ENCODE measurements around the gene EPS8L1.
"Not testable (repeated sequence)": the region's sequence is repeated elsewhere in the genome, so short reads cannot be mapped to it uniquely, and the experiment has no call there.

Gene EPS8L1

GRCh38 chr19:55060287-55060686 is 15.4 kb upstream of the EPS8L1 start:
- H3K4me1 ChIP-seq (ENCODE audit: insufficient read depth, low read length); H3K4me3 ChIP-seq (ENCODE audit: low read length); H3K27me3 ChIP-seq (ENCODE audit: insufficient read depth, low read length); H3K9me3 ChIP-seq (ENCODE audit: low read length); H2AFZ ChIP-seq (ENCODE audit: low read depth, low read length): not testable (repeated sequence)
- H3K36me3 ChIP-seq (ENCODE audit: insufficient read depth, low read length) = peaks cover 31% of the 10 kb centered on the region

DNA sequence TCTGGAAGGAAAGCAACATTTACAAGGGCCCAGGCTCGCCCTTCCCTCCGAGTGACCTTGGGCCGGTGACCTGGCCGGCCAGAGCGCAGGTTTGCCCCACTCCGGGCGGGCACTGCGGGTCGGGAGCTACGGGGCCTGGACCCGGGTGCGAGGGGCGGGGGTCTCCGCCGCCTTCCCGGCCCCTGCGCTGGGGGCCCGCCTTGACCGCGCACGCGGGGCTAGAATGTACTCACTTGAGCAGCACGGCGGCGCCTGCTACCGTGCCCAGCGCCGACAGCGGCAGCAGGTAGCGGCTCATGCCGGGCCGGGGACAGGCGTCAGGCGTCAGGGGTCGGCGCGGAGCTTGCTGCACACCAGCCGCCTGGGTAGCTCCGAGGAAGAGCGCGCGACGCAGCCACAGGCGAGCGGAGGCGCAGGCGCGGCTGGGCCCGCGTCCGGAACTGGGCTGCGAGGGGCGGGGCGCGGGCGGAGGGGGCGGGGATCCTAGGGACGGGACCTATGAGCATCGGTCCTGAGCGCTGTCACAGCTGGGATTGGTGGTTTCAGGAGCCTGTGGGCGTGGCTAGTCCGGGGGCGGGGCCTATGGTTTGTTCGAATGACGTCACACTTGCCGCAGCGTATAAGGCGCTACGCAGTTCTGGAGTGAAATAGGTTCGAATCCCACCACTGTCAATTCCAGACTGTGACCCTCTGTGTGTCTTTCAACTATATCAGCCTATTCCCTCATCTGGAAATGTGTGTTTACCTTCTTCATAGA is 12.8 kb upstream of the EPS8L1 start, which contains the start of gene RDH13:
RDH13 (minus strand) TSS at position 414 of the 757 bp plus-strand sequence; CDS start at position 298, 116 bp downstream.
- Histone ChIP-seq H3K9me3 (ENCODE audit: low read length) (no peaks in the 10 kb centered on the region), H3K4me3 (ENCODE audit: low read length) (peak within 1 kb of the TSS; percentile 59), H3K4me1 (ENCODE audit: insufficient read depth, low read length) (peaks cover 3% of the 10 kb centered on the region), H2AFZ (ENCODE audit: low read depth, low read length) (peak within 1 kb of the TSS; percentile 32), H3K27me3 (ENCODE audit: insufficient read depth, low read length) (peaks cover 23% of the 10 kb centered on the region), H3K36me3 (ENCODE audit: insufficient read depth, low read length) (peaks cover 9% of the 10 kb centered on the region)

DNA sequence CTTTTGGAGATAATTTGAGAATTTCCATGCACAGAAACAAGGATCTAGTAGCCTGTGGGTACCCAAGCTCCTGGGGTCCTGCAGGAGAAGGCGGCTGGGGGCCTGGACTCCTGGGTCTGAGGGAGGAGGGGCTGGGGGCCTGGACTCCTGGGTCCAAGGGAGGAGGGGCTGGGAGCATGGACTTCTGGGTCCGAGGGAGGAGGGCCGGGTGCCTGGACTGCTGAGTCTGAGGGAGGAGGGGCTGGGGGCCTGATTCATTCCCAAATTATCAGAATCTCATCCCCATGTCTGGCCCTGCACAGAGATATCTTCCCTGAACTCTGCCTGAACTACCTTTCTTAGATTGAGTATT is 12.2 kb upstream of the EPS8L1 start:
- Histone ChIP-seq H3K27me3 (ENCODE audit: insufficient read depth, low read length) (peaks cover 27% of the 10 kb centered on the region), H3K36me3 (ENCODE audit: insufficient read depth, low read length) (peaks cover 5% of the 10 kb centered on the region), H3K9me3 (ENCODE audit: low read length) (no peaks in the 10 kb centered on the region), H3K4me3 (ENCODE audit: low read length) (peak overlapping the region; percentile 35), H3K4me1 (ENCODE audit: insufficient read depth, low read length) (peaks cover 3% of the 10 kb centered on the region), H2AFZ (ENCODE audit: low read depth, low read length) (no peak overlapping the region)

DNA sequence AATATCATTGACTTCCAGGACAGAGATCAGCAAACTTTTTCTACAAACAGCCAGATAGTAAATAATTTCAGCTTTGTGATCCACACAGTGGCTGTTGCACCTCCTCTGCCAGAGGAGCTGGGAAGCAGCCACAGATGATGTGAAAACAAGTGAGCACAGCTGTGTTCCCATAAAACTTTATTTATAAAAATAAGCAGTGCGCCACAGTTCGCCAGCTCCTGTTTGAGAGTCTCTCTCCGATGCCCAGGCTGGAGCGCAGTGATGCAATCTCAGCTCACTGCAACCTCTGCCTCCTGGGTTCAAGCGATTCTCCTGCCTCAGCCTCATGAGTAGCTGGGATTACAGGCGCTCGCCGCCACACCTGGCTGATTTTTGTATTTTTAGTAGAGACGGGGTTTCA is 10.2 kb upstream of the EPS8L1 start:
- H3K27me3 ChIP-seq (ENCODE audit: insufficient read depth, low read length) = peaks cover 41% of the 10 kb centered on the region
- H2AFZ ChIP-seq (ENCODE audit: low read depth, low read length); H3K9me3 ChIP-seq (ENCODE audit: low read length); H3K36me3 ChIP-seq (ENCODE audit: insufficient read depth, low read length); H3K4me3 ChIP-seq (ENCODE audit: low read length): not testable (repeated sequence)
- H3K4me1 ChIP-seq (ENCODE audit: insufficient read depth, low read length) = peaks cover 14% of the 10 kb centered on the region

DNA sequence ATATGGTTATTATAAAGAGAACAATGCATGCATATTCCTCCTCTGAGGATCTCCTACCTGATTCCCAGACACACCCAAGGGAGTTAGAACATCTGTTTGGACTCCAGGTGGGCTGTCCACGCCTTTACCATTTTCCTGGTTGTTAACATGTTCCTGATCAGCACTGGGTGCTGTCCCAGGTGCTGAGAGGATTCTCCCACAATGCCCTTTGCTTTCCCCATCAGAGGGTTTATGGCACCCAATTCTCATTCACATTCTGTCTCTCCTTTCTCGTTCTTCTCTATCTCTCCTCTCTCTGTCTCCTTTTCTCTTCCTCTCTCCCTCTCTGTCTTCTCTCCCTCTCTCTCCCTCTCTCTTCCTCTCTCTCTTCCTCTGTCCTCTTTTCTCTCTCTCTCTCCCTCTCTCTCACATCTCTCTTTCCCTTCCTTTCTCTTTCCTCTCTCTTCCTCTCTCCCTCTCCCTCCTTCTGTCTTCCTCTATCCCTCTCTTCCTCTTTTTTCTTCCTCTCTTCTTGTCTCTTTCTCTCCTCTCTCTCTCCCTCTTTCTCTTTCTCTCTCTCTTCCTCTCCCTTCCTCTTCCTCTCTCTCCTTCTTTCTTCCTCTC is 9.5 kb upstream of the EPS8L1 start:
- Histone ChIP-seq H3K4me1 (ENCODE audit: insufficient read depth, low read length) (peaks cover 14% of the 10 kb centered on the region), H3K4me3 (ENCODE audit: low read length) (no peak overlapping the region), H3K36me3 (ENCODE audit: insufficient read depth, low read length) (no peaks in the 10 kb centered on the region), H3K27me3 (ENCODE audit: insufficient read depth, low read length) (peaks cover 47% of the 10 kb centered on the region), H2AFZ (ENCODE audit: low read depth, low read length) (no peak overlapping the region), H3K9me3 (ENCODE audit: low read length) (no peaks in the 10 kb centered on the region)

DNA sequence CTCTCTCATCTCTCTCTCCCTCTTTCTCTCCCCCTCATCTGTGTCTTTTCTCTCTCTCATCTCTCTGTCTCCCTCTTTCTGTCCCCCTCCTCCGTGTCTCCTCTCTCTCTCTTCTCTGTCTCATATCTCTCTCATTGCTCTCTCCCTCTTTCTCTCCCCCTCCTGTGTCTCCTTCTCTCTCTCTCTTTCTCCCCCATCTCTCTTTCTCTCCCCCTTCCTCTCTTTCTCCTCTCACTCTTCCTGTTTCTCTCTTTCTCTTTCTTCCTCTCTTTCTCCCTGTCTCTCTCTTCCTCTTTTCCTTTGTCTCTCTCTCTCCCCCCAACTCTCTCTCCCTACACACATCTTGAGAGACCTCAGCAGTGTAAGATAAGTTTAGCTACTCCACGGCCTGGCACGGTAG is 7.8 kb upstream of the EPS8L1 start:
- H2AFZ ChIP-seq (ENCODE audit: low read depth, low read length) = no peak overlapping the region
- H3K27me3 ChIP-seq (ENCODE audit: insufficient read depth, low read length) = peaks cover 57% of the 10 kb centered on the region
- H3K4me3 ChIP-seq (ENCODE audit: low read length) = no peak overlapping the region

GRCh38 chr19:55068950-55069864 is 6.5 kb upstream of the EPS8L1 start:
- Histone ChIP-seq H3K4me3 (ENCODE audit: low read length) (peak overlapping the region; percentile 34), H3K4me1 (ENCODE audit: insufficient read depth, low read length) (peaks cover 11% of the 10 kb centered on the region), H3K27me3 (ENCODE audit: insufficient read depth, low read length) (peaks cover 57% of the 10 kb centered on the region), H3K36me3 (ENCODE audit: insufficient read depth, low read length) (no peaks in the 10 kb centered on the region), H2AFZ (ENCODE audit: low read depth, low read length) (no peak overlapping the region), H3K9me3 (ENCODE audit: low read length) (peaks cover 4% of the 10 kb centered on the region)

More for the DNA sequence above, 7.8 kb upstream of the EPS8L1 start:
- peaks cover 11% of the 10 kb centered on the region for H3K4me1 ChIP-seq (ENCODE audit: insufficient read depth, low read length)
- peaks cover 3% of the 10 kb centered on the region for H3K9me3 ChIP-seq (ENCODE audit: low read length)
- no peaks in the 10 kb centered on the region for H3K36me3 ChIP-seq (ENCODE audit: insufficient read depth, low read length)

DNA sequence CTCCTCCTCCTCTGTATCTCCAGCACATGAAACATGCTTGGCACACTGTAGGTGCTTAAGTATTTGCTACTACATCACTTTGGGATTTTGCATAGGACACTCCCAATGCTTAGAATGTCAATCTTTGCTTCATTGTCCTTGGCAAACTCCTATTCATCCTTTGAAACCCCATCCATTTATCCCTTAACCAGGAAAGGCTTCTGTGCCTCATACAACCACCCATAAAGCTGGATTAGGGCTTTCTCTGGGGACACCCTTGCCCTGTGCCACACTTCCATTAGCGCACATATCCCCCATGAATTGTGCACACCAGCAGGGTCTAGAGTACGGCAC is 5.8 kb upstream of the EPS8L1 start:
- Histone ChIP-seq H3K27me3 (ENCODE audit: insufficient read depth, low read length) (peaks cover 57% of the 10 kb centered on the region), H2AFZ (ENCODE audit: low read depth, low read length) (no peak overlapping the region), H3K9me3 (ENCODE audit: low read length) (peaks cover 5% of the 10 kb centered on the region), H3K4me3 (ENCODE audit: low read length) (no peak overlapping the region), H3K4me1 (ENCODE audit: insufficient read depth, low read length) (peaks cover 11% of the 10 kb centered on the region), H3K36me3 (ENCODE audit: insufficient read depth, low read length) (no peaks in the 10 kb centered on the region)

GRCh38 chr19:55070466-55071128 is 5.1 kb upstream of the EPS8L1 start:
- Histone ChIP-seq H3K4me1 (ENCODE audit: insufficient read depth, low read length) (peaks cover 11% of the 10 kb centered on the region), H3K9me3 (ENCODE audit: low read length) (peaks cover 5% of the 10 kb centered on the region), H2AFZ (ENCODE audit: low read depth, low read length) (no peak overlapping the region), H3K27me3 (ENCODE audit: insufficient read depth, low read length) (peaks cover 64% of the 10 kb centered on the region), H3K4me3 (ENCODE audit: low read length) (no peak overlapping the region), H3K36me3 (ENCODE audit: insufficient read depth, low read length) (no peaks in the 10 kb centered on the region)

DNA sequence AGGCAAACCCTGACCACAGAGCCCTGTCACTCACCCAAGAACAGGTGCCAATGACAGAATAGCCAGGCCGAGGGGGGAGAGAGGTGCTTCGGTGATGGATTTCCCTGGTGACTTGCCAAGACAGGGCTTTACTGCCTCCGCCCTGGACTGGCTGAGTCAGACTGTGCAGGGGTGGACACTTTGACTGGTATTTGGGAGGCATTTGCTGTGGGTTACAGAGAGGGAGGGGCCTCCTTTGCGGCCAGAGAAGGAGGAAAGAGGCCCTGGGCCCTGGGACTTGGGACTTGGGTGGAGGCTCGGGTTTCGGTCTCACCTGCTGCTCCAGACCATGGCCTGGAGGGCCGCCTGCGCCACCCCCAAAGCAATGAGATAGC is 4.6 kb upstream of the EPS8L1 start:
- Histone ChIP-seq H3K27me3 (ENCODE audit: insufficient read depth, low read length) (peaks cover 65% of the 10 kb centered on the region), H3K4me3 (ENCODE audit: low read length) (no peak overlapping the region)

DNA sequence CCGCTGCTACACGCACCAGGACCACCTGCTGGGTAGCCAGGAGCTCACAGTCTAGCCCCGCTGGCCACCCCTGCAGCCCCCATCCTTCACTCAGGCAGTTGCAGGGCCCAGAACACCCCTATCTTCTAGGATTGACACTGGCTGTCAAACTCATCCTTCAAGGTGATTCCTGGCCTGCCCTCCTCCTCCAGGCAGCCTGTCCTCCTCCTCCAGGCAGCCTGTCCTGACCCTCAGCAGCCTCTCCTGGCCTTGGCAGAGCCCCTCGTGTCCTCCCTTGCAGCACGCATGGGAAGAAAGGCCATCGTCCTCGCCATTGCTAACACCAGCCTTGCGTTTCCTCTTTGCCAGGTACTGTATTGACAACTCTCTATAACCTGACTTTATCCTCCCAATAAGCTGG is 3.8 kb upstream of the EPS8L1 start:
- no peaks in the 10 kb centered on the region for H3K36me3 ChIP-seq (ENCODE audit: insufficient read depth, low read length)
- no peak overlapping the region for H3K4me3 ChIP-seq (ENCODE audit: low read length)
- peaks cover 63% of the 10 kb centered on the region for H3K27me3 ChIP-seq (ENCODE audit: insufficient read depth, low read length)
- peaks cover 11% of the 10 kb centered on the region for H3K4me1 ChIP-seq (ENCODE audit: insufficient read depth, low read length)
- no peak overlapping the region for H2AFZ ChIP-seq (ENCODE audit: low read depth, low read length)
- H3K9me3 ChIP-seq (ENCODE audit: low read length) = peaks cover 5% of the 10 kb centered on the region

More for the DNA sequence above, 4.6 kb upstream of the EPS8L1 start:
- Histone ChIP-seq H3K9me3 (ENCODE audit: low read length) (peaks cover 5% of the 10 kb centered on the region), H3K36me3 (ENCODE audit: insufficient read depth, low read length) (no peaks in the 10 kb centered on the region), H3K4me1 (ENCODE audit: insufficient read depth, low read length) (peaks cover 11% of the 10 kb centered on the region), H2AFZ (ENCODE audit: low read depth, low read length) (no peak overlapping the region)

- H3K27me3 ChIP-seq (ENCODE audit: insufficient read depth, low read length) = peaks cover 51% of the 10 kb centered on the region
Measured at GRCh38 chr19:55076321-55076720, 652 bp downstream of the EPS8L1 start.

GRCh38 chr19:55077106-55077505 is 1.4 kb downstream of the EPS8L1 start:
- peaks cover 10% of the 10 kb centered on the region for H3K9me3 ChIP-seq (ENCODE audit: low read length)
- H3K4me1 ChIP-seq (ENCODE audit: insufficient read depth, low read length) = peaks cover 5% of the 10 kb centered on the region
- peaks cover 51% of the 10 kb centered on the region for H3K27me3 ChIP-seq (ENCODE audit: insufficient read depth, low read length)
- H3K4me3 ChIP-seq (ENCODE audit: low read length) = no peak overlapping the region
- H3K36me3 ChIP-seq (ENCODE audit: insufficient read depth, low read length) = no peaks in the 10 kb centered on the region
- no peak overlapping the region for H2AFZ ChIP-seq (ENCODE audit: low read depth, low read length)

More at GRCh38 chr19:55076321-55076720, 652 bp downstream of the EPS8L1 start:
- peaks cover 5% of the 10 kb centered on the region for H3K9me3 ChIP-seq (ENCODE audit: low read length)
- H3K36me3 ChIP-seq (ENCODE audit: insufficient read depth, low read length) = no peaks in the 10 kb centered on the region
- no peak overlapping the region for H2AFZ ChIP-seq (ENCODE audit: low read depth, low read length)
- H3K4me1 ChIP-seq (ENCODE audit: insufficient read depth, low read length) = peaks cover 5% of the 10 kb centered on the region
- no peak overlapping the region for H3K4me3 ChIP-seq (ENCODE audit: low read length)

Data from neuron (in vitro differentiated cells).